EL (cell line): ENCODE results near the gene TESK1.
"Not testable (repeated sequence)": the region's sequence is repeated elsewhere in the genome, so short reads cannot be mapped to it uniquely, and the experiment has no call there.

Source experiments
- DNase-seq: peaks from one replicate; pipeline ENCODE4 v3.0.0-alpha.2; 2016

TESK1 gene

GRCh38 chr9:35604578-35605350 is at the start of gene TESK1:
TESK1 (plus strand) TSS chr9:35605262; CDS start chr9:35605620, 358 bp downstream.
- DNase-seq, result peak; percentile 71

- DNase-seq, result no peak
These were observed 49.2 kb upstream of the TESK1 start for GRCh38 chr9:35555881-35556280.

- no peak for DNase-seq
These were observed 48.3 kb upstream of the TESK1 start for GRCh38 chr9:35556776-35557175.

GRCh38 chr9:35557320-35557719 is 47.7 kb upstream of the TESK1 start:
- DNase-seq, result no peak

- no peak for DNase-seq
These were observed 46.9 kb upstream of the TESK1 start for GRCh38 chr9:35558185-35558584.

- no peak for DNase-seq
These were observed 45.1 kb upstream of the TESK1 start for GRCh38 chr9:35559792-35560530.

- DNase-seq, result no peak
These were observed 44.3 kb upstream of the TESK1 start for GRCh38 chr9:35560625-35561337.

- no peak for DNase-seq
These were observed 43.4 kb upstream of the TESK1 start for GRCh38 chr9:35561468-35562261.

GRCh38 chr9:35562895-35563780 is 41.9 kb upstream of the TESK1 start:
- DNase-seq, result no peak

- DNase-seq, result no peak
These were observed 41.3 kb upstream of the TESK1 start for GRCh38 chr9:35563791-35564197.

GRCh38 chr9:35564658-35565061 is 40.4 kb upstream of the TESK1 start:
- DNase-seq, result no peak

GRCh38 chr9:35566417-35566816 is 38.6 kb upstream of the TESK1 start:
- DNase-seq, result peak; percentile 24

- no peak for DNase-seq
These were observed 36.9 kb upstream of the TESK1 start for GRCh38 chr9:35568196-35568595.

- no peak for DNase-seq
These were observed 35.9 kb upstream of the TESK1 start for GRCh38 chr9:35569206-35569605.

GRCh38 chr9:35570709-35571504 is 34.2 kb upstream of the TESK1 start:
- DNase-seq, result no peak

GRCh38 chr9:35574578-35575122 is 30.4 kb upstream of the TESK1 start:
- DNase-seq, result no peak

GRCh38 chr9:35575478-35575877 is 29.6 kb upstream of the TESK1 start:
- DNase-seq, result no peak

GRCh38 chr9:35577486-35577885 is 27.6 kb upstream of the TESK1 start:
- no peak for DNase-seq

- DNase-seq, result no peak
These were observed 25.9 kb upstream of the TESK1 start for GRCh38 chr9:35579130-35579529.

GRCh38 chr9:35579659-35580227 is 25.3 kb upstream of the TESK1 start:
- not testable (repeated sequence) for DNase-seq
